ENCODE data around the gene WARS2.

DNA sequence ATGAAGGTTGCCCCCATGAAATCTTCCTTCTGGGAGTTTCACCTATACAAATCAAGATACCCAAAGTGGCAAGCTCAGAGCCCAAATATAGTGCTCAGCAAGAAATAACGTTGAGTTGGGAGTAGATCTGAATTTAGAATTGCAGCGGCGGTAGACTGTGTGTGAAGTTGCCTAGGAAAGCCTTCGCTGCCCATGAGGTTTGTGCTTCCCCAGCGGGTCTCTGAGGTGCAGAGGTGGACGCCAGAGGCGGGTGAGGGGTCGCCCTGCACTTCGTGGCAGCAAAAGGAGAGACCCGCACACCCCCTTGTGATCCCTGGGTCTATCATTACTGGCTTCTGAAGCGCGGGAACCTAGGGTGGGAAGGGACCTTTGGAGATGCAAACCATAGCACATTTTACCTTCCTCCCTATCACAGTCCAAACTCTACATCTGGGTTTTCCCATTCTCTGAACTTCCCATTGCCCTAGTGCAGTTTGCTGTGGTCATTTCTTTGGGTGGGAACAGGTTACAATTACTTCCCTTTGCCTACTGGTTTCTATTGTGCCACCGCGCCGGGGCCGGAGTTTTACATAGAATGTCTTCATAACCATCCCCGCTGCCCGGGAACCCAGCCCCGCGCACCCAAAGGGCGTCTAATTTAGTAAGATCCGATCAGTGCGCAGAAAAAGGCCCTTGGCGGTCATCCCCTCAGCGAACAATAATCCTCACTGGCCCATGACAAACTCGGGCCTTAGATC, 157.5 kb downstream of the WARS2 start:
- TF ChIP-seq EZH2 (IDR thresholded peaks at IDR 0.05; ENCODE audit: borderline replicate concordance): no peak
- TF ChIP-seq EZH2phosphoT487 (IDR thresholded peaks at IDR 0.05; ENCODE audit: low read depth, severe bottlenecking, unreplicated experiment): no peak
- TF ChIP-seq, protein P1, sequence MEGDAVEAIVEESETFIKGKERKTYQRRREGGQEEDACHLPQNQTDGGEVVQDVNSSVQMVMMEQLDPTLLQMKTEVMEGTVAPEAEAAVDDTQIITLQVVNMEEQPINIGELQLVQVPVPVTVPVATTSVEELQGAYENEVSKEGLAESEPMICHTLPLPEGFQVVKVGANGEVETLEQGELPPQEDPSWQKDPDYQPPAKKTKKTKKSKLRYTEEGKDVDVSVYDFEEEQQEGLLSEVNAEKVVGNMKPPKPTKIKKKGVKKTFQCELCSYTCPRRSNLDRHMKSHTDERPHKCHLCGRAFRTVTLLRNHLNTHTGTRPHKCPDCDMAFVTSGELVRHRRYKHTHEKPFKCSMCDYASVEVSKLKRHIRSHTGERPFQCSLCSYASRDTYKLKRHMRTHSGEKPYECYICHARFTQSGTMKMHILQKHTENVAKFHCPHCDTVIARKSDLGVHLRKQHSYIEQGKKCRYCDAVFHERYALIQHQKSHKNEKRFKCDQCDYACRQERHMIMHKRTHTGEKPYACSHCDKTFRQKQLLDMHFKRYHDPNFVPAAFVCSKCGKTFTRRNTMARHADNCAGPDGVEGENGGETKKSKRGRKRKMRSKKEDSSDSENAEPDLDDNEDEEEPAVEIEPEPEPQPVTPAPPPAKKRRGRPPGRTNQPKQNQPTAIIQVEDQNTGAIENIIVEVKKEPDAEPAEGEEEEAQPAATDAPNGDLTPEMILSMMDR (IDR thresholded peaks at IDR 0.05; ENCODE audit: poor library complexity): no peak

All from hepatocyte (in vitro differentiated cells).